Neural crest cell (in vitro differentiated cells): ENCODE data around the gene RARG. TPM values are rescaled to one million over a fixed set of nuclear protein-coding genes. Genes with fewer than 3 reads are reported as not detected.

Experiments
- DNase-seq: peaks from one replicate; pipeline ENCODE4 v3.0.0; 2021; ENCODE audit warnings: low read depth, mixed read lengths, low spot score
- H3K27ac Mint-ChIP-seq: one replicate; pipeline ENCODE4 v1.8.0; 2021; ENCODE audit warnings: mild to moderate bottlenecking, mixed read lengths; ENCODE audit not compliant: unreplicated experiment
- H3K27me3 Mint-ChIP-seq: 2 replicates; pipeline ENCODE4 v1.8.0; 2021; ENCODE audit warnings: low read depth, mild to moderate bottlenecking, mixed read lengths
- H3K36me3 Mint-ChIP-seq: 2 replicates; pipeline ENCODE4 v1.8.0; 2021; ENCODE audit warnings: low read depth, mild to moderate bottlenecking, mixed read lengths
- H3K4me1 Mint-ChIP-seq: 2 replicates; pipeline ENCODE4 v1.8.0; 2021; ENCODE audit warnings: mixed read lengths
- H3K4me3 Mint-ChIP-seq: one replicate; pipeline ENCODE4 v1.8.0; 2021; ENCODE audit warnings: mild to moderate bottlenecking, mixed read lengths
- H3K9me3 Mint-ChIP-seq: 2 replicates; pipeline ENCODE4 v1.8.0; 2021; ENCODE audit warnings: mixed read lengths
- CTCF ChIP-seq: fragments of 200-600 bp; sonication (generic); conservative IDR thresholded peaks from 2 replicates; pipeline ENCODE4 v1.5.0; 2021; ENCODE audit warnings: antibody characterized with exemption, mild to moderate bottlenecking
- total RNA-seq: library from RNA; stranded (reverse); gene quantifications from 2 replicates; pipeline ENCODE4 v1.2.1, GENCODE V29; 2021

Gene RARG
- total RNA-seq, 1 donor from 2014 or later = 5.4 TPM

- Mint-ChIP-seq H3K27me3 (no peaks in the 10 kb centered on the region), H3K36me3 (peaks cover 23% of the 10 kb centered on the region), H3K4me1 (peaks cover 15% of the 10 kb centered on the region), H3K27ac (no peak overlapping the region), H3K9me3 (no peaks in the 10 kb centered on the region), H3K4me3 (no peak overlapping the region)
- no peak for DNase-seq
- TF ChIP-seq CTCF = no peak
Observed at GRCh38 chr12:53274445-53274844, 42.4 kb upstream of the RARG start.

- Mint-ChIP-seq H3K36me3 (peaks cover 13% of the 10 kb centered on the region), H3K4me1 (peaks cover 35% of the 10 kb centered on the region), H3K27ac (peak overlapping the region; percentile 99), H3K4me3 (peak overlapping the region; percentile 99), H3K27me3 (no peaks in the 10 kb centered on the region), H3K9me3 (no peaks in the 10 kb centered on the region)
- no peak for DNase-seq
- TF ChIP-seq CTCF = no peak
Observed at GRCh38 chr12:53268630-53269562, 36.9 kb upstream of the RARG start.

- Mint-ChIP-seq H3K36me3 (peaks cover 13% of the 10 kb centered on the region), H3K4me3 (peak within 1 kb of the TSS; percentile 99), H3K4me1 (peaks cover 35% of the 10 kb centered on the region), H3K9me3 (no peaks in the 10 kb centered on the region), H3K27ac (peak within 1 kb of the TSS; percentile 99), H3K27me3 (no peaks in the 10 kb centered on the region)
- peak; percentile 60 for TF ChIP-seq CTCF
- peak; percentile 71 for DNase-seq
Observed at GRCh38 chr12:53267999-53268629, 36.1 kb upstream of the RARG start, which contains the start of gene ESPL1. TSS of gene ESPL1 (plus strand) at chr12:53268299. CDS start at chr12:53268767, 468 bp downstream.

- no peaks in the 10 kb centered on the region for H3K27me3 Mint-ChIP-seq
- no peak for TF ChIP-seq CTCF
- H3K9me3 Mint-ChIP-seq = no peaks in the 10 kb centered on the region
- H3K36me3 Mint-ChIP-seq = peaks cover 13% of the 10 kb centered on the region
- peaks cover 35% of the 10 kb centered on the region for H3K4me1 Mint-ChIP-seq
- DNase-seq = no peak
- peak overlapping the region; percentile 99 for H3K27ac Mint-ChIP-seq
- H3K4me3 Mint-ChIP-seq = peak overlapping the region; percentile 99
Observed at GRCh38 chr12:53267306-53267998, 35.4 kb upstream of the RARG start.

- Mint-ChIP-seq H3K4me1 (peaks cover 30% of the 10 kb centered on the region), H3K4me3 (no peak overlapping the region), H3K27ac (no peak overlapping the region), H3K36me3 (peaks cover 9% of the 10 kb centered on the region), H3K27me3 (no peaks in the 10 kb centered on the region), H3K9me3 (no peaks in the 10 kb centered on the region)
- TF ChIP-seq CTCF = no peak
- no peak for DNase-seq
Observed at GRCh38 chr12:53265783-53266182, 33.8 kb upstream of the RARG start.
